Measurements from ENCODE around the gene TBC1D12.
"Not testable (repeated sequence)": the region's sequence is repeated elsewhere in the genome, so short reads cannot be mapped to it uniquely, and the experiment has no call there.

TBC1D12 gene

DNA sequence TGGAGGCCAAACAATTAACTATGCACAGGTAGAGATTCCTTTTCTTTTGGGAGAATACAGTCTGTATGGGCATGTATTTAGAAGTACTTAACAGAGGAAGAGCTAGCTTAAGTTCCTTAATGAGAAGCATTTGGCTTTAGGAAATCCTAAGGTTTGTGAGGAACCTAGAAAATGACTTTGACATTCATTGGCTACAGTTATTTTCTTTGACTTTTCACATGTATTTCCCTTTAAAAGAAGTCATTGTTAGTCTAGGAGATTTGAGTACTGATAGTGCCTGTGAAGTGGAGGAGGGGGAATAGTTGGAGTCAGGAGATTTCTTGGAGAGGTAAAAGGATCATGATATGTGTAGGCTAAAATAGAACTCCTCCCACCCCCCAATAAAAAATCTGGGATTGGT, 146.9 kb downstream of the TBC1D12 start:
- no peak for DNase-seq

DNA sequence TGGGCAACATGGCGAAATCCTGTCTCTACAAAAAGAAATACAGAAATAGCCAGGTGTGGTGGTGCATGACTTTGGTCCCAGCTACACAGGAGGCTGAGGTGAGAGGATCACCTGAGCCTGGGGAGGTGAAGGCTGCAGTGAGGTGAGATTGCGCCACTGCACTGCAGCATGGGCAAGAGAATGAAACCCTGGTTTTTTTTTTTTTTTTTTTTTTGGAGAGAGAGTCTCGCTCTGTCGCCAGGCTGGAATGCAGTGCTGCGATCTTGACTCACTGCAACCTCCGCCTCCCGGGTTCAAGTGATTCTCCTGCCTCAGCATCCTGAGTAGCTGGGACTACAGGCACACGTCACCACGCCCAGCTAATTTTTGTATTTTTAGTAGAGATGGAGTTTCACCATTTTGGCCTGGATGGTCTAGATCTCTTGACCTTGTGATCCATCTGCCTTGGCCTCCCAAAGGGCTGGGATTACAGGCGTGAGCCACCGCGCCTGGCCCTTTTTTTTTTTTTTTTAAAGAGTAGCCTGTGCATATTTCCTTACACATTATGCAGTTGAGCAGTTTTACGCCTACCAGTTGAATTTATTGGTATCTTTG, 165.5 kb downstream of the TBC1D12 start:
- DNase-seq, result not testable (repeated sequence)

- no peak for DNase-seq
Observed at GRCh38 chr10:94571081-94571480, 168.7 kb downstream of the TBC1D12 start.

GRCh38 chr10:94571528-94571927, 169.2 kb downstream of the TBC1D12 start:
- no peak for DNase-seq

- no peak for DNase-seq
Observed at GRCh38 chr10:94578790-94579189, 176.4 kb downstream of the TBC1D12 start.

GRCh38 chr10:94583124-94583523, 180.8 kb downstream of the TBC1D12 start:
- no peak for DNase-seq
